ENCODE data around the gene APEX1.
"Not testable (repeated sequence)": the region's sequence is repeated elsewhere in the genome, so short reads cannot be mapped to it uniquely, and the experiment has no call there.

The APEX1 gene

GRCh38 chr14:20436363-20436755, 18.7 kb upstream of the APEX1 start:
- DNase-seq = no peak

DNA sequence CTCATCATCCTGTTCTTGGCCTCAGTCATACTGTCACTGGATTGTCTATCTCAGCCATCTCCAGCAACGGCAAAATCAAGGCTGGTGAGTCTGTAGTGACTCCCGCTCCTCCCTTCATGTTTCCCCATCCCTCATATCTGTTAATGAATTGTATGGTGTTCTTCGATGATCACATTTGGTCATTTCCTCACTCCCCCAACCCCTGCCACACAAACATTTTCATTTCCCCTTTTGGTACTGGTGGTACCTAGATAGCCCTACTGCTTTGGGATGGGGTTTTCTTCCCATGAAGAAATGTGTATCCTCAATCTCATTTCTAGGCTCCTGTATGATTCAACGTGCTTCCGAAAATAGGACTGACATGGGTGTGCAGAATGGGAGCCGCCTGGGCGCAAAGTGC, 16.4 kb upstream of the APEX1 start:
- DNase-seq = no peak

DNA sequence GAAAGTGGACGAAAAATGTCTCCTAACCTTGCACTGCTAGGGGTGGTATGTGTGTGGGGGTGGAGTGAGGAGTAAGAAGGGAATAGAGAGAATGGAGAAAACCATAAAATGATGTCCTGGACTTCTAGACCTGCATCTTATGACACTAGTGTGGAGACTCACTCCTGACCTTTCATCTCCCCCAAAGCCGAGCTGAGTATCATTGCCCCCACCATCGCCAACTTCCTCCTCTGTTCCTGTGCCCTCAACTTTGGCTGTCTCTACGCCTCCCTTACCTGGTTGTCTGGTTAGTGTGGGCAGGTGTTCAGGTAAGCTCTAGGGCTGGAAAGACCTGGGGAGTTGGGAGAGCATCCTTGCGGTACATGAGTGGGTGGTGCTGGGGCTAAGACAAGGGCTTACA, 14.6 kb upstream of the APEX1 start:
- DNase-seq = no peak

DNA sequence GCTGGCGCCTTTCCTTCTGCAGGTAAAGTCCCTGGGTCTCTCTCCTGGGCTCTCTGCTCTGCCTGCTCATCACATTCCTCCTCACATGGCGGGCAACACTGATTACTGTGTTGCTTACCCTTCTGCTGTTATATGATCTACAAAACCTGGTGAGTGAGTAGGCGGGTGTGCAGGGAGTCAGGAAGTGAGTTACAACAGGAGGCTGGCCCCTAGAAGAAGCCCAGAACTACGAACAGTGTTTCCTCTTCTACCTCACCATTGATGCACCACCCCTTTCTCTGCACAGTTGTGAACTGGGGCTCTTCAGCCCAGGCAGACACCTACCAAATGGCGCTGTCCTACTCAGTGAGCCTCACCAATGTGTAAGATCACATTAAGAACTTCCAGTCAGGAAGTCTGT, 14.1 kb upstream of the APEX1 start:
- DNase-seq = peak; percentile 55

GRCh38 chr14:20441461-20441860, 13.6 kb upstream of the APEX1 start:
- no peak for DNase-seq

DNA sequence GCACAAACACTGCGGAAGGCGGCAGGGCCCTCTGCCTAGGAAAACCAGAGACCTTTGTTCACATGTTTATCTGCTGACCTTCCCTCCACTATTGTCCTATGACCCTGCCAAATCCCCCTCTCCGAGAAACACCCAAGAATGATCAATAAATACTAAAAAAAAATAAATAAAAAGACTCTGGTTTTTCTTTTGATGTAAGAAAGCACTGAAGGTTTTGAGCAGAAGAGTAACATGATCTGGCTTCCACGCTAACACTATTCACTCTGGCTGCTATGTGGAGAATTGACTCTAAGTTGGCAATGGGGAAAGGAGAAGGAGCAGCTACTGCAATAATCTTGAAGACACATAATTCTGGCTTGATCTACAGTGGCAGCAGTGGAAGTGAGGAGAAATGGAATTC, 11.4 kb upstream of the APEX1 start:
- not testable (repeated sequence) for DNase-seq

DNA sequence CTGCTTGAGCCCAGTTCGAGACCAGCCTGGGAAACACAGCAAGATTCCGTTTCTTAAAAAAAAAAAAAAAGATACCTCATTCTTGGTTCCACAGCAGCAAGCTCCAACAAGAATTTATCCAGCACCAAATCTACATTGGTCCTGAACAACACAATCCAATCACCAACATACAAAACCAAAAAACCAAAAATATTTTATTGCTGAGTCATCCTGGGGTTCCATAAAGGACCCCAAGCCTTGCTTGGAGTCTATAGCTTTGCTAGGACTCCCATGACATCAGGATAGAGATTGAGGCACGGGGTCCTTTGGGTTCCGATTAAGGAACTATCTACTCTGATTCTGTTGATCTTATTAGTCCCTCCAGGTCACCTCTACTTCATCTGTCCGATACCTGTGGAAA, 8.1 kb upstream of the APEX1 start:
- no peak for DNase-seq

DNA sequence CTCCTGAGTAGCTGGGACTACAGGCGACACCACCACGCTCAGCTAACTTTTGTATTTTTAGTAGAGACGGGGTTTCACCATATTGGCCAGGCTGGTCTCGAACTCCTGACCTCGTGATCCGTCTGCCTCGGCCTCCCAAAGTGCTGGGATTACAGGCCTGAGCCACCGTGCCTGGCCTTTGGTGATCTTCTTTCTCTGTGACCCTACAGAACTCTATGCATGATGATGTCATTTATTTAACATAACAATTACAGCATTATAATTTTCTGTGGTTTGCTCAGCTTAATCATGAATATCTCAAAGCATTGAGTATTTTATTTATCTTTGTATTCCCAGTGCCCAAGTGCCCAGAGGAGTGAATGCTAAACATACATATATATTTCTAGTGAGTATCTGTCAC, 2.2 kb upstream of the APEX1 start:
- not testable (repeated sequence) for DNase-seq

DNA sequence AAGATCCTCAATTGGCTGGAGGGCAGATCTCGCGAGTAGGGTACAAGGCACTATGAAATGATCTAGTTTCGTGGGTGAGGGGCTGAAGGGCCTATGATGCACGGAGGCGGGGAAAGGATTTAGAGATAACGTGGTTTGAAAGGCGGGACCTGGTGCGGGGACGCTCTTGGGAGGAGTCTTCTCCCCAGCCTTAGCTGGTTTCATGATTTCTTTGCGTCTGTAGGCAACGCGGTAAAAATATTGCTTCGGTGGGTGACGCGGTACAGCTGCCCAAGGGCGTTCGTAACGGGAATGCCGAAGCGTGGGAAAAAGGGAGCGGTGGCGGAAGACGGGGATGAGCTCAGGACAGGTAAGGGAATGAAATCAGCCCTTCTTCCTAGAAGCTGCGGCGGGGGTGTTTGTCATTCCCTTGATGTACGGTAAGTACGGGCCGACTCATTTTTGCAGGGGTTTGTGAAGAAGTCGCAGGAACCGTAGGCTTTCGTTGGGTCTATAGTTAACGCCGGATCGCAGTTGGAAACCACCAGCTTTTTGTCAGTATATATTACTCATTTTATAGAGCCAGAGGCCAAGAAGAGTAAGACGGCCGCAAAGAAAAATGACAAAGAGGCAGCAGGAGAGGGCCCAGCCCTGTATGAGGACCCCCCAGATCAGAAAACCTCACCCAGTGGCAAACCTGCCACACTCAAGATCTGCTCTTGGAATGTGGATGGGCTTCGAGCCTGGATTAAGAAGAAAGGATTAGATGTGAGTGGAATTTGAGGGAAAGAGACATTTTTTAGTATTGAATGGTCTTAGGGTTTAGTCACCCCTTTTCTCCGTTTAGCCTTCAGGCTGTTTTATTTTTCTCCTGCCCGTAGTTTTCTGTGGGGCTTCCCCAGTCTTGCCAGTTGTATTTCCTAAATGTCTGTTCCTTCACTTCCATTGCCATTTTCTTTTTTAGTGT, 602 bp downstream of the APEX1 start:
- peak; percentile 78 for DNase-seq

- DNase-seq = no peak
Measured at GRCh38 chr14:20456971-20457370, 1.9 kb downstream of the APEX1 start.

GRCh38 chr14:20458031-20458789, 3.2 kb downstream of the APEX1 start:
- DNase-seq = no peak

DNA sequence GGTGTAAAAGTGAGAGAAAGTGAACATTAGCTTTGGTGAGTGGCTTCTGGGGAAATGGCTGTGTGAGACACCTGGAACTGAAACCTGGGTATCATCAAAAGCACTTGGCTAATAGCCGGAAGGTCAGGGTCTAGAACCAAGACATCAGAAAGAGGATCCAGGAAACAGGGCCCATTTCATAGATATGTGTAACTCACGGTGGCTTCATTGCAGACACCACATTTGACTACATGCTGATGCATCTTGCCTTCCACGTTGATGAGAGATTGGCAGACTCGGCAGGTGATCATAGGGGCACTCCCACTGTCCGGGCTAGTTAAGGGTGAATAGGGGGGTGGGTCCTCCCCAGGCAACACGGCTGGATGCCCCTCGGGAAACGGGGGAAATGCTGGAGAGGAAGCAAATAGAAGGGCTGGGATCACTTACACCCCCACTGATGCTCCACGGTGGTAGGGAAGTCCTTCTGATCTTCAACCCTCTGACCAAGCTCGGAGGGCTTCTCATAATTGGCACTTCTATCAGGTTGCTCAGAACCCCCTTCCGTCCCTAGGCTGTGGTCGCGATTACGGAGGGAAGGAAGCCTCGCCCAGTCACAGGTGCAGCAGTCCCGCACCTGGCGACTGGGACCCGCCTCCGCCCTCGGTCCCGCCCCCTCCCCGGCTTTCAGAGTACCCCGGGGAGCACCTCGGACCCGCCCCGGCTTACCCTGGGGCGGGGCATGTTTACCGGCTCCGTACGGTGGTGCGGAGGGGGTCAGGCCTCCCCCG, 5.6 kb downstream of the APEX1 start:
- peak; percentile 74 for DNase-seq

- peak; percentile 98 for DNase-seq
Measured at GRCh38 chr14:20461225-20462141, 6.5 kb downstream of the APEX1 start, which contains the start of gene PIP4P1. TSS of gene PIP4P1 (minus strand) at chr14:20461434. CDS start at chr14:20461325, 109 bp downstream.

GRCh38 chr14:20468764-20469241, 13.8 kb downstream of the APEX1 start:
- no peak for DNase-seq

GRCh38 chr14:20469242-20469889, 14.3 kb downstream of the APEX1 start, which contains the start of gene PNP:
TSS of gene PNP (plus strand) at chr14:20469406. CDS start at chr14:20469525, 119 bp downstream.
- peak; percentile 90 for DNase-seq

- peak; percentile 67 for DNase-seq
Measured at GRCh38 chr14:20469890-20470602, 15.0 kb downstream of the APEX1 start.

DNA sequence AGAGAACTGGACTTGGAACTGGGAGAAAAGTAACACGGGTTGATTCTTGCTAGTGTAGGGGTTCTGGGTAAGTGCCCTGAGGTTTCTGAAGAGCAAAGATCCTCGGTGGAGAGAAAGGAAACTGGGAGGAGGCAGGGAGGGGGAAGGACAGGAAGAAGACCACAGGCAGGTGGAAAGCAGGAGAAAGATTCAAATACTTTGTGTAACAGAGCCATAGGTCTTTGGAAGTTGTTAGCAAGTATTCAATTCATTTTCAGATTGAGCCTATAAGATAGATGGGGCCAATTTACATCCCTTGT, 15.5 kb downstream of the APEX1 start:
- no peak for DNase-seq

DNA sequence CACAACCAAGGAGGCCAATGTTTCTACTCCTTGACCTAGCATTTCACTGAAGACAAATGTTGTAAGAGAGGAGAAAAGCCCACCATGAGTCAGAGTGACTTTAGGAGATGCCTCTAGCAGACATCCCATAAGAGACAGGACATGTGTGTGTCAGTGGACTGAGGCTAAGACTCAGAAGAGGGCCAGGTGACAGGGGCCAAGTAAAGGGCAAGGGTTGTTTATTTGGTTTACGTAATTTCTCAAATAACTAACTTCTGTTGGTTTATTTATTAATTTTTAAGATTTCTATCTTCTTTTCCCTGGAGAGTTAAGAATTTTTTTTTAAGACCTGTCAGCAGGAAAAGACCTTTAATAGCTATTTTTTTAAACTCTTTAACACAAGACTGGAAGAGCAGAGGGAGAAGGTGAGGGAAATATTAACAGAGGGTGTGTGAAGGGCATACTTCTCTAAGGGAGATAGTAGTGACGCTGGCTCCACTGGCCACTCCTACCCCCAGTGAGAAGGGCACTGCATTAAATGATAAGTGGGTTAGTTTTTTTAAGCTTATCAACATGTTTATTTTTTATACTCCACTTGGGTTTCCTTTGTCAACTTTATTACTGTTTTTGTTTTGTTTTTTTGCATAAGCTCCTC, 17.6 kb downstream of the APEX1 start:
- DNase-seq = no peak

DNA sequence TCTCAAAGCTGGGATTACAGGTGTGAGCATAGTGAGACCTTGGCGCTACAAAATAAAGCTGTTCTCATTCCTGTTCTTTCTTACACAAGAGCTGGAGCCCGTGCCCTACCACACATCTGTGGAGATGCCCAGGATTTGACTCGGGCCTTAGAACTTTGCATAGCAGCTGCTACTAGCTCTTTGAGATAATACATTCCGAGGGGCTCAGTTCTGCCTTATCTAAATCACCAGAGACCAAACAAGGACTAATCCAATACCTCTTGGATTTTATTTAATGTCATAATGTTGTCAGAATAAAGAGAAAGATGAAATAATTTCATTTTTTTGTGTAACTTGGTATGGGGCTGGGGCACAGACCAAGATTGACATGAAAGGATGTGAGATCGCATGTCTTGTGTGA, 21.8 kb downstream of the APEX1 start:
- no peak for DNase-seq

GRCh38 chr14:20477211-20477876, 22.3 kb downstream of the APEX1 start:
- DNase-seq = peak; percentile 66

All from CD4-positive, alpha-beta T cell treated with Interleukin-17A for 4 hours (primary cell).